ENCODE measurements around the gene SCYGR5. TPM values are rescaled to one million over a fixed set of nuclear protein-coding genes. Genes with fewer than 3 reads are reported as not detected.
A peak's percentile ranks its signal among the peaks of the same experiment; 100 is the strongest.

The SCYGR5 gene
- polyA plus RNA-seq, 3 donors: not detected

DNA sequence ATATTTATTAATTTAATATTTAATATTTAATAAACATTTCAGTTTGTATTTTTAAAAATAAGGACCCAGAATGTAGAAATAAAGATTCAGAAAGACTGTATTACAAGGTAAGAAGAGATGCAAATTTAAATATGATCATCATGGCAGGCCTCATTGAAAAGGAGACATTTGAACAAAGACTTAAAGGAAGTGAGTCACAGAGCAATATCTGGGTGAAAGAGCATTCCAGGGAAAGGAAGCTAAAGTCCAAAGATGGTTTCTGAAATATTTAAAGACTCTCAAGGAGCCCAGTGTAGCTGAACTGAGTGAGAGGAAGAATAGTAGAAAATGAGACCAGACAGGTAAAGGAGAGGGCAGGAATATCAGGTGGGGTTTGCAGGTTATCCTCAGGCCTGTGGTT is 43.4 kb upstream of the SCYGR5 start:
- H2AFZ ChIP-seq (ENCODE audit: insufficient read depth, low read depth, low read length, poor library complexity, severe bottlenecking): no peak overlapping the region
- no peaks in the 10 kb centered on the region for H3K4me1 ChIP-seq (ENCODE audit: control insufficient read depth in 1 of 2, insufficient read depth in 2 of 2, low read length in 2 of 2)
- H3K9me3 Mint-ChIP-seq: peaks cover 0 to 6% (median 4%) of the 10 kb centered on the region in 7 donors
- H3K36me3 Mint-ChIP-seq: no peaks in the 10 kb centered on the region
- no peaks in the 10 kb centered on the region for H3K27me3 ChIP-seq (ENCODE audit: control insufficient read depth in 2 of 2, insufficient read depth in 2 of 2, low read length in 2 of 2)
- no peak overlapping the region for H3K9ac ChIP-seq (ENCODE audit: insufficient read depth, low read length, poor library complexity, severe bottlenecking)
- no peak overlapping the region for H3K4me3 Mint-ChIP-seq
- H3K27ac ChIP-seq (ENCODE audit: low read depth in 1 of 2, low read length in 2 of 2): no peak overlapping the region
- intact Hi-C loops (cut with micrococcal nuclease): no loop called here
- DNase-seq: no peak
- H3K9me3 ChIP-seq (replicated peaks in 1 of 2; ENCODE audit: control insufficient read depth in 1 of 2, insufficient read depth in 1 of 2, low read length in 2 of 2): no peaks in the 10 kb centered on the region
- H3K79me2 ChIP-seq (ENCODE audit: insufficient read depth, low read length): no peaks in the 10 kb centered on the region
- no peaks in the 10 kb centered on the region for H4K20me1 ChIP-seq (ENCODE audit: insufficient read depth, low read length)
- no peaks in the 10 kb centered on the region for H3K36me3 ChIP-seq (replicated peaks in 1 of 2; ENCODE audit: control insufficient read depth in 1 of 2, insufficient read depth in 2 of 2, low read length in 2 of 2)
- peaks cover 0 to 4% (median 0%) of the 10 kb centered on the region in 3 donors for H3K27me3 Mint-ChIP-seq (ENCODE audit: low read depth in 3 of 3)
- no peak overlapping the region for H3K4me2 ChIP-seq (replicated peaks; ENCODE audit: extremely low read depth, low read length, poor library complexity, severe bottlenecking)
- H3K4me1 Mint-ChIP-seq: peaks cover 1% of the 10 kb centered on the region
- TF ChIP-seq, protein P1, sequence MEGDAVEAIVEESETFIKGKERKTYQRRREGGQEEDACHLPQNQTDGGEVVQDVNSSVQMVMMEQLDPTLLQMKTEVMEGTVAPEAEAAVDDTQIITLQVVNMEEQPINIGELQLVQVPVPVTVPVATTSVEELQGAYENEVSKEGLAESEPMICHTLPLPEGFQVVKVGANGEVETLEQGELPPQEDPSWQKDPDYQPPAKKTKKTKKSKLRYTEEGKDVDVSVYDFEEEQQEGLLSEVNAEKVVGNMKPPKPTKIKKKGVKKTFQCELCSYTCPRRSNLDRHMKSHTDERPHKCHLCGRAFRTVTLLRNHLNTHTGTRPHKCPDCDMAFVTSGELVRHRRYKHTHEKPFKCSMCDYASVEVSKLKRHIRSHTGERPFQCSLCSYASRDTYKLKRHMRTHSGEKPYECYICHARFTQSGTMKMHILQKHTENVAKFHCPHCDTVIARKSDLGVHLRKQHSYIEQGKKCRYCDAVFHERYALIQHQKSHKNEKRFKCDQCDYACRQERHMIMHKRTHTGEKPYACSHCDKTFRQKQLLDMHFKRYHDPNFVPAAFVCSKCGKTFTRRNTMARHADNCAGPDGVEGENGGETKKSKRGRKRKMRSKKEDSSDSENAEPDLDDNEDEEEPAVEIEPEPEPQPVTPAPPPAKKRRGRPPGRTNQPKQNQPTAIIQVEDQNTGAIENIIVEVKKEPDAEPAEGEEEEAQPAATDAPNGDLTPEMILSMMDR (IDR thresholded peaks at IDR 0.05): no peak
- H3K27ac Mint-ChIP-seq: peak overlapping the region in 1 of 7 donors; percentile 33
- no peak overlapping the region for H3K4me3 ChIP-seq (replicated peaks in 1 of 3; ENCODE audit: low read depth in 2 of 3, low read length in 3 of 3)

DNA sequence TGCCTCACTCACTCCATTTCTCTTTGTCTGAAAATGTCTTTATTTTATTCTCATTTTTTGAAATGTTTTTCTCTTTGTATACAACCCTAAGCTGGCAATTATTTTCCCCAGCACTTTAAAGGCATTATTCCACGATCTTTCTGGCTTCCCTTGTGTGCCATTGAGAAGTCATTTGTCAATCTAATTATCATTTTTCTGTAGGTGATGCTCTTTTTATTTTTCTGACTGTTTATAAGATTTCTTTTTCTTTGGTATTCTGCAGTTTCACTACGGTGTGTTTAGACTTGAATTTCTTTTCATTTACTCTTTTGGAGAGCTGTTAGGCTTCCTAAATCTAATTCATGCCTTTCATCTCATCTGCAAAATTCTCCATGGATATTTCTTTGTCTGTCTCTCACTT is 41.2 kb upstream of the SCYGR5 start:
- no peak for DNase-seq
- H3K4me3 ChIP-seq (replicated peaks in 1 of 3; ENCODE audit: low read depth in 2 of 3, low read length in 3 of 3): no peak overlapping the region
- H3K27ac ChIP-seq (ENCODE audit: low read depth in 1 of 2, low read length in 2 of 2): no peak overlapping the region
- H3K4me2 ChIP-seq (replicated peaks; ENCODE audit: extremely low read depth, low read length, poor library complexity, severe bottlenecking): no peak overlapping the region
- no CpG with 5 or more reads among the region's 2 CpGs for WGBS (ENCODE audit: insufficient coverage)
- Mint-ChIP-seq H3K4me1 (no peaks in the 10 kb centered on the region), H3K9me3 (peaks cover 0 to 6% (median 4%) of the 10 kb centered on the region in 7 donors), H3K27me3 (ENCODE audit: low read depth in 3 of 3) (peaks cover 0 to 10% (median 5%) of the 10 kb centered on the region in 3 donors), H3K4me3 (no peak overlapping the region), H3K36me3 (no peaks in the 10 kb centered on the region), H3K27ac (no peak overlapping the region)
- H2AFZ ChIP-seq (ENCODE audit: insufficient read depth, low read depth, low read length, poor library complexity, severe bottlenecking): no peak overlapping the region
- no peaks in the 10 kb centered on the region for H3K36me3 ChIP-seq (replicated peaks in 1 of 2; ENCODE audit: control insufficient read depth in 1 of 2, insufficient read depth in 2 of 2, low read length in 2 of 2)
- no peaks in the 10 kb centered on the region for H3K9me3 ChIP-seq (replicated peaks in 1 of 2; ENCODE audit: control insufficient read depth in 1 of 2, insufficient read depth in 1 of 2, low read length in 2 of 2)
- H3K4me1 ChIP-seq (ENCODE audit: control insufficient read depth in 1 of 2, insufficient read depth in 2 of 2, low read length in 2 of 2): no peaks in the 10 kb centered on the region
- H4K20me1 ChIP-seq (ENCODE audit: insufficient read depth, low read length): no peaks in the 10 kb centered on the region
- TF ChIP-seq, protein P1 (IDR thresholded peaks at IDR 0.05): no peak
- intact Hi-C loops (cut with micrococcal nuclease): no loop called here
- no peaks in the 10 kb centered on the region for H3K79me2 ChIP-seq (ENCODE audit: insufficient read depth, low read length)
- H3K9ac ChIP-seq (ENCODE audit: insufficient read depth, low read length, poor library complexity, severe bottlenecking): no peak overlapping the region
- peaks cover 0 to 2% of the 10 kb centered on the region in 2 donors for H3K27me3 ChIP-seq (ENCODE audit: control insufficient read depth in 2 of 2, insufficient read depth in 2 of 2, low read length in 2 of 2)

All from CD14-positive monocyte (primary cell).